Putamen (tissue), 1 donor: Measurements from ENCODE around the gene BBOX1.

Experiments used
- DNase-seq: peaks from one replicate; pipeline ENCODE4 v3.0.0-alpha.2; 2016; ENCODE audit warnings: low spot score

The BBOX1 gene

GRCh38 chr11:27025312-27025955, 15.2 kb upstream of the BBOX1 start:
- no peak for DNase-seq

- DNase-seq: no peak
Measured at GRCh38 chr11:27025957-27026733, 14.5 kb upstream of the BBOX1 start.

GRCh38 chr11:27028561-27028965, 12.1 kb upstream of the BBOX1 start:
- DNase-seq: no peak

- DNase-seq: no peak
Measured at GRCh38 chr11:27029966-27030365, 10.6 kb upstream of the BBOX1 start.

- no peak for DNase-seq
Measured at GRCh38 chr11:27031754-27032153, 8.9 kb upstream of the BBOX1 start.

- peak; percentile 2 for DNase-seq
Measured at GRCh38 chr11:27039873-27040272, 742 bp upstream of the BBOX1 start.

- DNase-seq: peak; percentile 45
Measured at GRCh38 chr11:27041141-27041899, 705 bp downstream of the BBOX1 start.

GRCh38 chr11:27046956-27047355, 6.3 kb downstream of the BBOX1 start:
- DNase-seq: no peak

GRCh38 chr11:27052668-27053067, 12.1 kb downstream of the BBOX1 start:
- DNase-seq: no peak

- no peak for DNase-seq
Measured at GRCh38 chr11:27055065-27055682, 14.6 kb downstream of the BBOX1 start.

GRCh38 chr11:27057091-27057780, 16.6 kb downstream of the BBOX1 start:
- no peak for DNase-seq

GRCh38 chr11:27058456-27058855, 17.8 kb downstream of the BBOX1 start:
- DNase-seq: no peak

- no peak for DNase-seq
Measured at GRCh38 chr11:27059431-27059830, 18.8 kb downstream of the BBOX1 start.

- no peak for DNase-seq
Measured at GRCh38 chr11:27060816-27061460, 20.3 kb downstream of the BBOX1 start.

GRCh38 chr11:27061461-27061821, 20.8 kb downstream of the BBOX1 start:
- no peak for DNase-seq

- DNase-seq: no peak
Measured at GRCh38 chr11:27064086-27064485, 23.5 kb downstream of the BBOX1 start.

GRCh38 chr11:27075192-27075591, 34.6 kb downstream of the BBOX1 start:
- DNase-seq: no peak

GRCh38 chr11:27075655-27076054, 35.0 kb downstream of the BBOX1 start:
- DNase-seq: no peak

GRCh38 chr11:27076121-27076589, 35.5 kb downstream of the BBOX1 start:
- DNase-seq: no peak

- DNase-seq: no peak
Measured at GRCh38 chr11:27081056-27081455, 40.4 kb downstream of the BBOX1 start.

GRCh38 chr11:27083241-27083640, 42.6 kb downstream of the BBOX1 start:
- DNase-seq: peak; percentile 44
